Measurements from ENCODE around the gene TRIM67.
"Not testable (repeated sequence)": the region's sequence is repeated elsewhere in the genome, so short reads cannot be mapped to it uniquely, and the experiment has no call there.

Gene TRIM67

GRCh38 chr1:231130544-231130943 lies 31.3 kb upstream of the TRIM67 start:
- no peak overlapping the region for H3K27ac ChIP-seq
- no peak for TF ChIP-seq CTCF (conservative IDR thresholded peaks at IDR 0.05)

- not testable (repeated sequence) for H3K27ac ChIP-seq
Observed at GRCh38 chr1:231132591-231132990, 29.3 kb upstream of the TRIM67 start.

GRCh38 chr1:231134624-231135023 lies 27.2 kb upstream of the TRIM67 start:
- no peak for TF ChIP-seq CTCF (conservative IDR thresholded peaks at IDR 0.05)
- H3K27ac ChIP-seq, result no peak overlapping the region

GRCh38 chr1:231138236-231138635 lies 23.6 kb upstream of the TRIM67 start:
- TF ChIP-seq CTCF (conservative IDR thresholded peaks at IDR 0.05), result no peak
- no peak overlapping the region for H3K27ac ChIP-seq

- H3K27ac ChIP-seq, result no peak overlapping the region
- no peak for TF ChIP-seq CTCF (conservative IDR thresholded peaks at IDR 0.05)
Observed at GRCh38 chr1:231139125-231139649, 22.7 kb upstream of the TRIM67 start.

- TF ChIP-seq CTCF (conservative IDR thresholded peaks at IDR 0.05), result no peak
- no peak overlapping the region for H3K27ac ChIP-seq
Observed at GRCh38 chr1:231139659-231140654, 21.9 kb upstream of the TRIM67 start.

GRCh38 chr1:231144416-231145193 lies 17.3 kb upstream of the TRIM67 start:
- TF ChIP-seq CTCF (conservative IDR thresholded peaks at IDR 0.05), result no peak
- H3K27ac ChIP-seq, result no peak overlapping the region

Measured in VCaP (cell line).